ENCODE measurements around the gene DIPK1B. TPM values are rescaled to one million over a fixed set of nuclear protein-coding genes. Genes with fewer than 3 reads are reported as not detected.

The DIPK1B gene
- total and polyA plus RNA-seq, 9 donors, result 14.1 to 25.3 (median 20.3) TPM

- Histone ChIP-seq H3K36me3 (ENCODE audit: control insufficient read depth, insufficient read depth, low read length) (peaks cover 27% of the 10 kb centered on the region), H3K9me3 (replicated peaks; ENCODE audit: control insufficient read depth, low read depth, low read length) (no peaks in the 10 kb centered on the region), H3K4me1 (ENCODE audit: control insufficient read depth, insufficient read depth, low read length) (peaks cover 48% of the 10 kb centered on the region), H3K27ac (ENCODE audit: low read length) (peak overlapping the region; percentile 90), H3K27me3 (ENCODE audit: control insufficient read depth, insufficient read depth, low read length) (peaks cover 4% of the 10 kb centered on the region), H3K4me3 (ENCODE audit: low read length) (peak overlapping the region; percentile 43)
- WGBS (ENCODE audit: insufficient coverage), result 32% methylated on average over 20 of the region's 21 CpGs
- DNase-seq, result no peak
These were observed 45.0 kb upstream of the DIPK1B start for GRCh38 chr9:136667214-136667939.

DNA sequence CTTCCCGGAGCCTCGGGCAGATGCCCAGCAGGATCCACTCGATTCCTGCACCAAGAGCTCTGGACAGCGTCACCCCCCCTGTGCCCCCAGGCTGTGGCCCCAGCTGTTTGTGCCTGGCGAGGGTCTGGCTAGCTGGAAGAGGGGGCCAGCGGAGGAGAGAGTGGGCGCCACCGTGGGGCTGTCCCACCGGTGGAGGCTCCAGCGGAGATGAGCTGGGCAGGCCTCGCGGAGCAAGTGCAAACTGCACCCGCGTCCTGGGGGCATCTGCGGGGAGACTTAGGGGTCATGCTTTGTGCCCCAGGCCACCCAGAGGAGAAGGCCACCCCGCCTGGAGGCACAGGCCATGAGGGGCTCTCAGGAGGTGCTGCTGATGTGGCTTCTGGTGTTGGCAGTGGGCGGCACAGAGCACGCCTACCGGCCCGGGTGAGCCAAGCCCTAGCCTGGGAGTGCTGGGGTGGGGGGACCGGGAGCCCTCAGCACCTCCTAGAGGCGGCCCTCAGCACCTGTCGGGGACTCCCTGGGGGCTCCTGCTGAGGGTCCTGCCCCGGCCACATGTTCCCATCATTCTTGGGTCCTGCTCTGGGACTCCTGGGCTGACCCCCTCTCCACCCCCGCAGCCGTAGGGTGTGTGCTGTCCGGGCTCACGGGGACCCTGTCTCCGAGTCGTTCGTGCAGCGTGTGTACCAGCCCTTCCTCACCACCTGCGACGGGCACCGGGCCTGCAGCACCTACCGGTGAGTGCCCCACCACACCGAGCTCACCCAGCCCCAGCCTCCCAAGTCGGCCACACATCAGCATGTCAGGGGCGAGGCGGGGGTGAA lies 44.2 kb upstream of the DIPK1B start:
- DNase-seq, result no peak
- H3K9me3 ChIP-seq (replicated peaks; ENCODE audit: control insufficient read depth, low read depth, low read length), result no peaks in the 10 kb centered on the region
- peaks cover 50% of the 10 kb centered on the region for H3K4me1 ChIP-seq (ENCODE audit: control insufficient read depth, insufficient read depth, low read length)
- peak overlapping the region; percentile 90 for H3K27ac ChIP-seq (ENCODE audit: low read length)
- H3K4me3 ChIP-seq (ENCODE audit: low read length), result peak overlapping the region; percentile 43
- 68% methylated on average over 35 of the region's 40 CpGs for WGBS (ENCODE audit: insufficient coverage)
- H3K27me3 ChIP-seq (ENCODE audit: control insufficient read depth, insufficient read depth, low read length), result peaks cover 4% of the 10 kb centered on the region
- H3K36me3 ChIP-seq (ENCODE audit: control insufficient read depth, insufficient read depth, low read length), result peaks cover 29% of the 10 kb centered on the region

GRCh38 chr9:136668983-136669790 lies 43.2 kb upstream of the DIPK1B start:
- H3K27me3 ChIP-seq (ENCODE audit: control insufficient read depth, insufficient read depth, low read length), result peaks cover 2% of the 10 kb centered on the region

GRCh38 chr9:136669791-136670464 lies 42.4 kb upstream of the DIPK1B start:
- H3K9me3 ChIP-seq (replicated peaks; ENCODE audit: control insufficient read depth, low read depth, low read length), result no peaks in the 10 kb centered on the region
- H3K27me3 ChIP-seq (ENCODE audit: control insufficient read depth, insufficient read depth, low read length), result peaks cover 2% of the 10 kb centered on the region
- DNase-seq, result no peak
- H3K4me1 ChIP-seq (ENCODE audit: control insufficient read depth, insufficient read depth, low read length), result peaks cover 45% of the 10 kb centered on the region
- peaks cover 30% of the 10 kb centered on the region for H3K36me3 ChIP-seq (ENCODE audit: control insufficient read depth, insufficient read depth, low read length)
- peak overlapping the region; percentile 43 for H3K4me3 ChIP-seq (ENCODE audit: low read length)
- WGBS (ENCODE audit: insufficient coverage), result 68% methylated on average over 17 of the region's 23 CpGs
- no peak overlapping the region for H3K27ac ChIP-seq (ENCODE audit: low read length)

More at GRCh38 chr9:136668983-136669790, 43.2 kb upstream of the DIPK1B start:
- H3K4me3 ChIP-seq (ENCODE audit: low read length), result peak overlapping the region; percentile 43
- H3K27ac ChIP-seq (ENCODE audit: low read length), result no peak overlapping the region
- no peak for DNase-seq
- no peaks in the 10 kb centered on the region for H3K9me3 ChIP-seq (replicated peaks; ENCODE audit: control insufficient read depth, low read depth, low read length)
- 70% methylated on average over 19 of the region's 23 CpGs for WGBS (ENCODE audit: insufficient coverage)
- peaks cover 47% of the 10 kb centered on the region for H3K4me1 ChIP-seq (ENCODE audit: control insufficient read depth, insufficient read depth, low read length)
- H3K36me3 ChIP-seq (ENCODE audit: control insufficient read depth, insufficient read depth, low read length), result peaks cover 26% of the 10 kb centered on the region

GRCh38 chr9:136670576-136671253 lies 41.7 kb upstream of the DIPK1B start:
- Histone ChIP-seq H3K4me1 (ENCODE audit: control insufficient read depth, insufficient read depth, low read length) (peaks cover 41% of the 10 kb centered on the region), H3K4me3 (ENCODE audit: low read length) (peak overlapping the region; percentile 43), H3K27ac (ENCODE audit: low read length) (no peak overlapping the region), H3K36me3 (ENCODE audit: control insufficient read depth, insufficient read depth, low read length) (peaks cover 30% of the 10 kb centered on the region), H3K9me3 (replicated peaks; ENCODE audit: control insufficient read depth, low read depth, low read length) (no peaks in the 10 kb centered on the region), H3K27me3 (ENCODE audit: control insufficient read depth, insufficient read depth, low read length) (no peaks in the 10 kb centered on the region)
- DNase-seq, result no peak
- WGBS (ENCODE audit: insufficient coverage), result 80% methylated on average over 32 of the region's 36 CpGs

- H3K27ac ChIP-seq (ENCODE audit: low read length), result no peak overlapping the region
- no peak for DNase-seq
- peaks cover 41% of the 10 kb centered on the region for H3K4me1 ChIP-seq (ENCODE audit: control insufficient read depth, insufficient read depth, low read length)
- 34% methylated on average over 12 of the region's 12 CpGs for WGBS (ENCODE audit: insufficient coverage)
- H3K4me3 ChIP-seq (ENCODE audit: low read length), result no peak overlapping the region
- H3K36me3 ChIP-seq (ENCODE audit: control insufficient read depth, insufficient read depth, low read length), result peaks cover 30% of the 10 kb centered on the region
- no peaks in the 10 kb centered on the region for H3K9me3 ChIP-seq (replicated peaks; ENCODE audit: control insufficient read depth, low read depth, low read length)
- no peaks in the 10 kb centered on the region for H3K27me3 ChIP-seq (ENCODE audit: control insufficient read depth, insufficient read depth, low read length)
These were observed 41.1 kb upstream of the DIPK1B start for GRCh38 chr9:136671254-136671614.

DNA sequence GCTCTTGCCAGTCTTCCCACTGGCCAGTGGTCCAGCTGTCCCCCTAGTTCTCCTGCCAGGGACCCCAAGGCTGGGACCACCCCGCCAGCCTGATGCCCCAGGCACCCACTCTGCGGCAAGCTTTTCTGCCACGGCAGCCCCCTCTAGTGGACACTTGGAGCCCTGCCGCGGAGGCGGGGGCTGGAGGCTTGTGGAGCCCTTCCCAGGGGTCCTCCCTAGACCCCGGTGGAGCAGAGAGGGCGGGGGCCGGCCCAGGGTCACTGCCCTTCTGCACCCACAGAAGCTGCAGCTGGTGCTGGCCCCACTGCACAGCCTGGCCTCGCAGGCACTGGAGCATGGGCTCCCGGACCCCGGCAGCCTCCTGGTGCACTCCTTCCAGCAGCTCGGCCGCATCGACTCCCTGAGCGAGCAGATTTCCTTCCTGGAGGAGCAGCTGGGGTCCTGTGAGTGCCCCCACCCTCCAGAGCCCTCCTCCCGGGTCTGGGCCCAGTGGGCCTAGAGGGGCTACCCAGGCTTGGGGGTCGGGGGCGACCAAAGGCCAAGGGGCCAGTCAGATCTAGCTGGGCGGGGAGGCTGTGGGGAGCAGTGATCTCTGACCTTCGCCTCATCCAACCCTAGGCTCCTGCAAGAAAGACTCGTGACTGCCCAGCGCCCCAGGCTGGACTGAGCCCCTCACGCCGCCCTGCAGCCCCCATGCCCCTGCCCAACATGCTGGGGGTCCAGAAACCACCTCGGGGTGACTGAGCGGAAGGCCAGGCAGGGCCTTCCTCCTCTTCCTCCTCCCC lies 40.5 kb upstream of the DIPK1B start:
- H3K36me3 ChIP-seq (ENCODE audit: control insufficient read depth, insufficient read depth, low read length), result peaks cover 34% of the 10 kb centered on the region
- H3K9me3 ChIP-seq (replicated peaks; ENCODE audit: control insufficient read depth, low read depth, low read length), result no peaks in the 10 kb centered on the region
- H3K27ac ChIP-seq (ENCODE audit: low read length), result no peak overlapping the region
- H3K4me1 ChIP-seq (ENCODE audit: control insufficient read depth, insufficient read depth, low read length), result peaks cover 35% of the 10 kb centered on the region
- H3K4me3 ChIP-seq (ENCODE audit: low read length), result no peak overlapping the region
- DNase-seq, result no peak
- H3K27me3 ChIP-seq (ENCODE audit: control insufficient read depth, insufficient read depth, low read length), result no peaks in the 10 kb centered on the region
- 49% methylated on average over 25 of the region's 27 CpGs for WGBS (ENCODE audit: insufficient coverage)

DNA sequence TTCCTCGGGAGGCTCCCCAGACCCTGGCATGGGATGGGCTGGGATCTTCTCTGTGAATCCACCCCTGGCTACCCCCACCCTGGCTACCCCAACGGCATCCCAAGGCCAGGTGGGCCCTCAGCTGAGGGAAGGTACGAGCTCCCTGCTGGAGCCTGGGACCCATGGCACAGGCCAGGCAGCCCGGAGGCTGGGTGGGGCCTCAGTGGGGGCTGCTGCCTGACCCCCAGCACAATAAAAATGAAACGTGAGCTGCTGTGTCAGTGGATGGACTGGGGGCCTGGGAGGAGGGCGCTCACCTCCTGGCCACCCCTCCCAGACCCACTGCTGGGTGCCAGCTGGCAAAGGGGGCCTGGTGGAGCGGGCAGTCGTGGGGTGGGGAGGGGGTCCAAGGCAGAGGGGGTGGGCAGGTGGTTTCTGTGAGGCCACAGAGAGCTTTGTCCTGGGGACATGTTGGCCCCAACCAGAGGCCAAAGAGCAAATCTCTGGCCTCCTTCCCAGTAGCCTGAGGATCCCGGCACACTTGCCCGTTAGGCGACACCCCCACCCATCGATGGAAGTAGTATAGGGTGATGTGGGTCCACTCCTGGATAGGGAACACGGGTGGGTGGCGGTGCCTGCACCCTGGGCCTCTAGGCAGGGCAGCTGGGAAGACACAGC lies 39.8 kb upstream of the DIPK1B start:
- Histone ChIP-seq H3K36me3 (ENCODE audit: control insufficient read depth, insufficient read depth, low read length) (peaks cover 34% of the 10 kb centered on the region), H3K27ac (ENCODE audit: low read length) (no peak overlapping the region), H3K9me3 (replicated peaks; ENCODE audit: control insufficient read depth, low read depth, low read length) (no peaks in the 10 kb centered on the region)

More for the DNA sequence above, 39.8 kb upstream of the DIPK1B start:
- WGBS (ENCODE audit: insufficient coverage), result 65% methylated on average over 2 of the region's 14 CpGs
- Histone ChIP-seq H3K4me3 (ENCODE audit: low read length) (no peak overlapping the region), H3K27me3 (ENCODE audit: control insufficient read depth, insufficient read depth, low read length) (no peaks in the 10 kb centered on the region), H3K4me1 (ENCODE audit: control insufficient read depth, insufficient read depth, low read length) (peaks cover 28% of the 10 kb centered on the region)
- no peak for DNase-seq
